ENCODE data around the gene MFRP.

The MFRP gene

DNA sequence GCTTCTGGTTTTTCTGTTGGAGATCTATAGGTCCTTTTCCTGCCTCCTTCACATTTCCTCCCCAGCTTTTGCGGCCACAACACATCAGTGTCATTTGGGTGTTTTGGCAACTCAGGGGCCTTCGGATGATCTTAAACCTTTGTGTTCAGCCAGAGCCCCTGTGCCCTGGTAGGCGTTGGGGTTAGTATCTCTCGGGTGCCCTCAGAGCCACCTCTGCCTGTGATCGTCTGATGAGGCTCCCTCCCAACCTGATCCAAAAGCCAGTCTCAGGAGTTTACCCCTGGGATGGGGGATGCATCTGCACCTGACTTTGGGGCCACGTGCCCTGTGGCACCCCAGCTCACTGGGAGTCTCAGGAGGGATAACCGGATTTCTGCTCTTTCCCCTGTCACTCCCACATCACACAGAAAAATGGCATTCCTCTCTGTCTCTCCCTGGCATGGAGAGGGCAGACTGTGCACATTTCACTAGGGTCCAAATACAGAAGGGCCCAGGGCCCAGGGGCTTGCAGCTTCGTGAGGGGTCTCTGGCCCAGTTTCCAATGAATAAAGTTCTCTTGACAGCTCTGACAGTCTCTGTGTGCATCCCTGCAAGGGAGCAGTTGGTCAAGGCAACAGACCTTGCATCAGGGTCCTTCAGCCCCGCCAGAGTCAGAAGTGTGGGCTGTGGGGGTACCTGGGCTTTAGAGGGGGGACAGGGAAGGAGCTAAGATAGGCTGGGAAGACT is 9.6 kb downstream of the MFRP start:
- no peak for DNase-seq

DNA sequence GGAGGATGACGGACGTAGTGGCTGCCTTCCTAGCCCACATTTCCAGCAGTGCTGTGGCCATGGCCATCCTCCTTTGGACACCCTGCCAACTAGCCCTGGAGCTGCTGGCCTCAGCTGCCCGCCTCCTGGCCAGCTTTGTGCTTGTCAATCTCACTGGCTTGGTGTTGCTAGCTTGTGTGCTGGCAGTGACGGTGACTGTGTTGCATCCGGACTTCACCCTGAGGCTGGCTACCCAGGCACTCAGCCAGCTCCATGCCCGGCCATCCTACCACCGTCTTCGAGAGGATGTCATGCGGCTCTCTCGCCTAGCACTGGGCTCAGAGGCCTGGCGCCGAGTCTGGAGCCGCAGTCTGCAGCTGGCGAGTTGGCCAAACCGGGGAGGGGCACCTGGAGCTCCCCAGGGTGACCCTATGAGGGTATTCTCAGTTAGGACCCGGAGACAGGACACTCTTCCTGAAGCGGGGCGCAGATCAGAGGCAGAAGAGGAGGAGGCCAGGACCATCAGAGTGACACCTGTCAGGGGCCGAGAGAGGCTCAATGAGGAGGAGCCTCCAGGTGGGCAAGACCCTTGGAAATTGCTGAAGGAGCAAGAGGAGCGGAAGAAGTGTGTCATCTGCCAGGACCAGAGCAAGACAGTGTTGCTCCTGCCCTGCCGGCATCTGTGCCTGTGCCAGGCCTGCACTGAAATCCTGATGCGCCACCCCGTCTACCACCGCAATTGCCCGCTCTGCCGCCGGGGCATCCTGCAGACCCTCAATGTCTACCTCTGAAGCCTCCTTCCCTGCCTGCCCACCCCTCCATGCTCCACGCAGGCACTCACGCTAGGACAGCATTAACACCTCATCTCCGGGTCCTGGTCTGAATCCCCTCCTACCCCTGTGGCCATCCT is 10.6 kb downstream of the MFRP start:
- DNase-seq: no peak

DNA sequence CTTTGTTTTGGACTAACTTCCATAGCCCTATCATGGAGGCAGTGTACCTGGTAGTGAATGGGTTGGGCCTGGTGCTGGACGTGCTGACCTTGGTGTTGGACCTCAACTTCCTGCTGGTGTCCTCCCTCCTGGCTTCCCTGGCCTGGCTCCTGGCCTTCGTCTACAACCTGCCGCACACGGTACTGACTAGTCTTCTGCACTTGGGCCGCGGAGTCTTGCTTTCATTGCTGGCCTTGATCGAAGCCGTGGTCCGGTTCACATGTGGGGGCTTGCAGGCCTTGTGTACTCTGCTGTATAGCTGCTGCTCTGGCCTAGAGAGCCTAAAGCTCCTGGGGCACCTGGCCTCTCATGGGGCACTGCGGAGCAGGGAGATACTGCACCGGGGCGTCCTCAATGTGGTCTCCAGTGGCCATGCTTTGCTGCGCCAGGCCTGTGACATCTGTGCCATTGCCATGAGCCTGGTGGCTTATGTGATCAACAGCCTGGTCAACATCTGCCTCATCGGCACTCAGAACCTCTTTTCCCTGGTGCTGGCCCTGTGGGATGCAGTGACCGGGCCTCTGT is 11.3 kb downstream of the MFRP start:
- no peak for DNase-seq

DNA sequence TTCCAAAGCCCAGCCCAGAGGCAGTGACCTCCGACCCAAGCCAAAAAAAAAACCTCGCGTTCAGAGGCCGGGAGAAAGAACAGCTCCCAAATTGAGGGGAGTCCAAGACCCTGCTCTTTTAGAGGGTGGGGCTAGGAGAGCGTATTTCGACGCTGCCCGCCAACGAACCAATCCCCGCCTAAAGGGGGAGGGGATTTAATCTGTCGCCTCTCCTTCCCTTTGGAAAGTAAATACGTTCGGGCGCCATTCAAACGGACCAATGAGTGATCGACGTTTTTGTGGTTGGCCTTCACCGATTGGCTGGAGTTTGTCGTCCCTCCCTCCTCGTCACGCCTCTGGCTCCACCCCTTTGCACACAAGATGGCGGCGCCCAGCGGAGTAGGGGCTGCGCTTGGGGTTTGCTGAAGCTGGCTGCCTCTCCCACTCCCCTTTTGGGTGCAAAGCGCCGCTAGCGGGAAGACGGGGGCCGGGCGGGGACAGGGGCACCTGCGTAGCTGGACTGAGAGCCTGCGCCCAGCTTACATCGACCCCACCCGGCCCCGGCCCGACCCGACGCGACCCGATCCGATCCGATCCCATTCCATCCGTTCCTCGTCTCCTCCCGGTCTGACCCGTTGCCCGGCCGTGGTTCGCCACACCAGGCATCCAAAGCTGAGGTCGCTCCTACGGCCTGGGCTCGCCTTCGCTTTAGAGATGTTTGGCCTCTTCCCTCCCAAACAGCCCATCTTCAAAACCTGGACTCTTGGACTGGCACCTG is 12.2 kb downstream of the MFRP start, which contains the start of gene RNF26:
Gene RNF26 (plus strand): TSS at position 354 of the 757 bp plus-strand sequence. CDS start 596 bp downstream, outside the sequence.
- peak; percentile 92 for DNase-seq

DNA sequence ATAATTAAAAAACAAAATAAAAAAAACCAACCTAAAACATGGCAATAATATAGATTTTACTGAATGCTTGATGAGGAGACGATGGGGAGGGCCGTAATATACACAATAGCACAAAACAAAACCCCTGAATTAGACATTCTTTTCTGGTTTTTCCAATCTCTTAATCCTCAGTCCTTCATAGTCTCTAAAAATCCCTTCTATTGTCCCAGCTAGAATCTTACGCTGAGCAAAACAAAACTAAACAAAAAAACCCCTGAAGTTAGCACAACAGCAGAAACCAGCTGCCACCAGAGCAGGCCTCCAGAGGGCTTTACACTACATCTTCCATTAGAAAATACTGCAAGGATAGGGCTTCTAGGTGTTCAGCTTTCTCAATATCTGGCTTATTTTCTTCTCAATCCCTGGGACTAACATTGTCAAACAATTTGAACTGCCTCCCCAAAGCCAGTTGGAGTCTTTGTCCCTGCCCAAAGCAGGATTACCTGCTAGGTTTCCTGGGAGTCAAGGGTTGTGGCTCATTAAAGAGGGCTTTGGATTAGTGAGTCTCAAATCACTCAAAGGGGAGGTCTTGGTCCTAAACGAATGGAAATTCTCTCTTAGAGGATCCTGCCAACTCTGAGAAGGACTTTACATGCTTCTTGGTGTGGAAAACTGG is 14.3 kb downstream of the MFRP start:
- DNase-seq: no peak

DNA sequence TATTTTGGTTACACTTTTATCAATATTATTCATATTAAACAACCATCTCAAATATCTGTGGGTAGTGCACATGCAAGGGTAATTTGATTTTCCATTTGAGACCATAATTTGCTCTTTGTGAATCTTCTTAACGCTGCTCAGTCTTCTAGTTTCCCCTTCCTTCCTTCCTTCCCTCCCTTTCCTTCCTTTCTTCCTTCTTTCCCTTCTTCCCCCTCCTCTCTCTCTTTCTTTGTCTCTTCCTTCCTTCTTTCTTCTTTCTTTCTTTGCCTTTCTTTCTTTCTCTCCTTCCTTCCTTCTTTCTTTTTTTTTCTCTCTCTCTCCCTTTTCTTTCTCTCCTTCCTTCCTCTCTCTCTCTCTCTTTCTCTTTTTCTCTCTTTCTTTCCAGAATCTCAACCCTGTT is 16.3 kb downstream of the MFRP start:
- no peak for DNase-seq

DNA sequence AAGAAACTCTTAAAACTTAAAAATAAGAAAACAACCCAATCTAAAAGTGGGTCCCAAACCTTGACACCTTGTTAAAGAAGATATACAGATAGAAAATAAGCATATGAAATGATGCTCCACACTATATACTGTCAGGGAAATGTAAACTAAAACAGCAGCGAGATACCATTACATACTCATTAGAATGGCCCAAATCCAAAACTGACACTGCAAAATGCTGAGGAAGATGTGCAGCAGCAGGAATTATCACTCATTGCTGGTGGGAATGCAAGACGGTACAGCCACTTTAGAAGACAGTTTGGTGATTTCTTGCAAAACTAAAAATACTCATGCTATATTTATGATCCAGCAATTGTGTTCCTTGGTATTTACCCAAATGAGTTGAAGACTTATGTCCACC is 17.2 kb downstream of the MFRP start:
- no peak for DNase-seq

DNA sequence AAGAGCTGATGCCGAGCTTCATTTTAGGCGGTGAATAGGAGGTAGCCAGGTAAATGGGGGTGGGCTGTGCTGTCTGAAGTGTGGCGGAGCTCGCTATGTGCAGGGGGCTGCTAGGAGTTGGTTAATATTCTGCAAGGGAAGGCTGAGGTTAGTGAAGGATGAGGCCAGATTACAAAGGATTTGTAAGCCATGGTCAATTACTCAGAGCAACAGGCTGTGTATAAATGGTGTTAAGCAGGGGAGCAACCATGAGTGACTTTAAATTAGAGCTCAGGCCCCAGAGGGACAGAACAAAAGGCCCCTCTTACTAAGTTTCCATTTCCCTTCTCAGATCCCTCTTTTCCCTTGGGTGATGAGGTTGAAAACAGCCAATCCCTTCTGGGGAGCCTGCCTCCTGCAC is 22.3 kb downstream of the MFRP start:
- DNase-seq: no peak

DNA sequence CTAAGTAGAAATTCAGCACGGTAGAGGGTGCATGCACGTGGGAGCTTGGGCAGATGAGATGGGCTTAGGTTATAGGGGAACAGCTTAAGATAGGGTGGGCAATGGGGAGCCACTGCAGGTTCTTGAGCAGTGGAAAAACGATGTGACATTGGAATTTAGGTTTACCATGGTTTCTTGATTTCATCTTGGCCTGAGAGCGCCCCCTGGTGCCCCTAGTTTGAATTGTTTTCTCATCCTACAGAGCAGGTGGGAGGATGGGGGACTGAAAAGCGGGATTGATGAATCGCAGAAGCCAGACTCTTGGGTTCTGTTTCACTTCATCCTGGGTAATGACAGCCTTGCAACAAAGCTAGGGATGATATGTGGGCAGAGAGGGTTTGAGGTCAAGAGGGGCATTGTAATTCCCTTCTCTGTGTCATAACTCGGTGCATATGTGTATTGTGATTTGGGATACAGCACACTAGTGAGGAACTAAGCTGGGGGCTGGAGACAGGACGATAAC is 22.9 kb downstream of the MFRP start:
- DNase-seq: peak; percentile 81

DNA sequence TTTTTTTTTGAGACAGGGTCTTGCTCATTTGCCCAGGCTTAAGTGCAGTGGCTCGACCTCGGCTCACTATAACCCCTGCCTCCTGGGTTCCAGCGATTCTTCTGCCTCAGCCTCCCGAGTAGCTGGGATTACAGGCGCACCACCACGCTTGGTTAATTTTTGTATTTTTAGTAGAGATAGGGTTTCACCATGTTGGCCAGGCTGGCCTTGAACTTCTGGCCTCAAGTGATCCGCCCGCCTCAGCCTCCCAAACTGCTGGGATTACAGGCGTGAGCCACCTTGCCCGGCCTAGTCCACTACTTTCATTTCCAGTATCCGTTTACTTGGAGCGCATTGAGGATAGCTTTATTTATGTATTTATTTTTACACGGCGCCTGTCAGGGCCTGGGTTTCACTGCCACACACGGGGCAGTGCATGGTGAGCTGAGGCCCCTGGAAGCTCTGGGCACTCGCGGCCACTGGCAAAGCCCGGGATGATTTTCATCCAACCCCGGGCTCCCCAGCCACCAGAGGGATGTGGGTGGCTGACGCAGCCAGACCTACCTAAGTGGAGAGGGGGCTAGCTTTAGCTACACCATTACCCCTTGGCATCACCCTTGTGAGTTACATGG is 23.5 kb downstream of the MFRP start:
- DNase-seq: no peak

DNA sequence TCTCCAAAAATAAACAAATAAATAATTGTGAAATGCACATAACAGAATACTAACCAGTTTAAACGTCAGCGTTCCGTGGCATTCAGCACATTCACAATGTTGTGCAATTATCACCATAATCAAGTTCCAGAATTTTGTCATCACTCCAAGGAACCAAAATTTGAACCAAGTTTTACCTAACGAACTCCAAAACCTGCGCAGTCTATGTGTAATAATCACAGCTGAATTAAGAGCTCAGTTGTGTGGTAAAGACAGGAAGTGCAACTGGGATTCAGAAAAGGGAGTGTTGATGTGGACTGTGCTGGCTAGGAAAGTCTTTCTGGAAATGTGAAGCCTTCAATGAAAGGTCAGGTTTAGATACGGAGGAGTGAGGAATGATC is 24.2 kb downstream of the MFRP start:
- no peak for DNase-seq

DNA sequence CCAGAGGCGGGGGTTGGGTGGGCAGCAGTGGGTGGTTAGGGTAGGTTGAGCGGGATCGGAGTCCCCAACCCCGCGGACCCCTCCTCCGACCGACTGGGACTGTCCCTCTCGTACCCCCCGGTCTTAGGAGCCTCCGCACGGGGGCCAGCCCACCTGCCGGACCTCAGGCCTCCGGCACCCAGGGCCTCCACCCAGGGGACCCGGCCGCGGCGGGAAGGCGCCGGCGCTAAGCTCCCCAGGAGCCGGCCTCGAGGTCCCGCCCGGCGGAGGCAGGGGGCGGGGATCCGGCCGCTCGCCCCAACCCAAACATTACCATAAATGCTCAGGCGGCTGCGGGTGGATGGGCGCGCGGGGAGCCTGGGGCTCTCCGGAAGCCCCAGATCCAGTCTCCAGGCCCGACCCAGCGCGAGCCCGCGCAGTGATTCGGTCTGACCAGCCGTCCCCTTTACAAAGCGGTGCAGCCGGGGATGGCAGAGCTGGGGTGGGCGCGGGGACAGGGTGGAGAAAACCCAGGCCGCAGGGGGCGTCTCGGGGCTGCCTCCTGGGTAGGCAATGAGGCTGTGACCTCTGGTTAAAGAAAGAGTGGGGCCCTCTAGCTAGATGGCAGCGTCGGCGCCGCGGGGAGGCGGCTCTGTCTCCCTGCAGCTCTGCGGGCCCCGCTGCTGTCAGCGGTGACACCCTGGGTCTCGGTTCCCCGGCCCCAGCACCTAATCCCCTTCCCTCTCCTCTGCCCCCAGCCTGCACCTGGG is 25.6 kb downstream of the MFRP start:
- peak; percentile 45 for DNase-seq

DNA sequence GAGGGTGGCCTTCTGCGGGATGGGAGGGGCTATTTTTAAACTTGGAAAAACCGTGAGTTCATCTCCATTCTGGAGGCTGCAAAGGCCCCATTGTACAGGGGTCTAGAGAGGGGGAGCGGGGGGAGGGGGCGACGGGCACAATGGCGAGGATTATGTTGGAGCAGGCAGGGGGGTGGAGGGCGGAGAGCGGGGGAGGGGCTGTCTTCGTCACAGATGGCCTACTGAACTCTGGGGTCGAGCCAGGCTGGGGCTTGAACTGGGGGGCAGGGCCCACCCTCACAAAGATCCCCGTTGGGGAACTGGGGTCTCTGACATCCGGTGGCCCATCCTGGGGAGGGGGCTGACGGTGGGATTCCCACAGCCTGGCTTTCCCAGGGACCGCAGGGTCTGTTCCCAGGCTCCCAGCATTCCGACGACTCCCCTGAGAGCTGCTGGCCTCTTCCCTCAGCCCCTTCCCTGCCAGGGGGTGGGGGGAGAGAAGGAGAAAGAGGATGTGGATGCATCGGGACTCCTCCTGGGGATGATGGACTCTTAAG is 26.2 kb downstream of the MFRP start:
- no peak for DNase-seq

DNA sequence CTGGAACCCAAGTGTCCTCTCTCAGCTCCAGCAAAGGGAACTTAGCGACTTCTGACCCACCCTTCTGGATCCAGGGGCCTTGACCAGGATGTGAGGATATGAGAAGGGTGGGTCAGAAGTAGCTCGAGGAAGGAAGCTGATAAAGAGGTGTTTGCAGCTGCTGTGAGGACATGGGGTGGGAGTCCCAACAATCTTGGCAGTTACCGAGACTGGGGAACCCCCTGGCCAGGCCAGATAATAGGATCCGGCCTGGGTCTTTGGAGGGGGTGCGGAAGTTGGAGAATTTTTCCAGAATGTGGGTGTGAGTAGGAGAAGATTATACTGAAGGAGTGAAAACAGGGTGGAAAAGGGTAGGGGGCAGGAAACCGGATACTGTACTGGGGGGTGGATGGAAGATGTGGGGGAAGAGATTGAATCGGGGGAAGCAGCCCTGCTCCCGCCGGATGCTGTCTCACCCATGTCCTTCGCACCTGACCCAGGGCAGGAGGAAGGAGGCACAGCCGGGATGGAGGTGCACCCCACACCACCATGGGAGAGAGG is 26.7 kb downstream of the MFRP start:
- no peak for DNase-seq

DNA sequence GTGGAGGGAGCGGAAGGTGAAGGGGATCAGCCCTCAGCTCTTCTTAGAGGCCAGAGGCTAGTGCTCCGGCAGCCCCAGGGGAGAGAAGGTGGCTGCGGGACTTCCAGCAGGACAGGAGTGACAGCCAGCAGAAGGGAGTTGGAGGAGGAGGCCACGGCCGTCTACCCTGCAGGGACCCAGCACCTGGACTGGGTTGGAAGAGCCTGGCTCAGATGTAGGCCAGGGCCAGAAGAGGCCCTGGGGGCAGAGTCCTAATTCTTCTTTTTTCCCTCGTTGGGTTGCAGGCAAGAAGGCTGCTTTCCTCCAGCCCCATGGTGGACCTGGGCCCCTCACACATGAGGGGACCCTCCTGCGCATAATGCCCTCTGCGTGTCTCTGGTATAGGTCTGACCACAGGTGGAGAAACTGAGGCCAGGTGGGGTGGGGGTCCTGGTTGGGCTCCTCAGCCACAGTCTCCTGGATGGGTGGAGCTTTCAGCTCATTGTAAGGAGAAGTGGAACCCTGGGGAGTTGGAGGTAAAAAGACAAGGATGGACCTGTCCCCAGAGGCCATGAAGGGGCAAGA is 27.3 kb downstream of the MFRP start:
- DNase-seq: no peak

DNA sequence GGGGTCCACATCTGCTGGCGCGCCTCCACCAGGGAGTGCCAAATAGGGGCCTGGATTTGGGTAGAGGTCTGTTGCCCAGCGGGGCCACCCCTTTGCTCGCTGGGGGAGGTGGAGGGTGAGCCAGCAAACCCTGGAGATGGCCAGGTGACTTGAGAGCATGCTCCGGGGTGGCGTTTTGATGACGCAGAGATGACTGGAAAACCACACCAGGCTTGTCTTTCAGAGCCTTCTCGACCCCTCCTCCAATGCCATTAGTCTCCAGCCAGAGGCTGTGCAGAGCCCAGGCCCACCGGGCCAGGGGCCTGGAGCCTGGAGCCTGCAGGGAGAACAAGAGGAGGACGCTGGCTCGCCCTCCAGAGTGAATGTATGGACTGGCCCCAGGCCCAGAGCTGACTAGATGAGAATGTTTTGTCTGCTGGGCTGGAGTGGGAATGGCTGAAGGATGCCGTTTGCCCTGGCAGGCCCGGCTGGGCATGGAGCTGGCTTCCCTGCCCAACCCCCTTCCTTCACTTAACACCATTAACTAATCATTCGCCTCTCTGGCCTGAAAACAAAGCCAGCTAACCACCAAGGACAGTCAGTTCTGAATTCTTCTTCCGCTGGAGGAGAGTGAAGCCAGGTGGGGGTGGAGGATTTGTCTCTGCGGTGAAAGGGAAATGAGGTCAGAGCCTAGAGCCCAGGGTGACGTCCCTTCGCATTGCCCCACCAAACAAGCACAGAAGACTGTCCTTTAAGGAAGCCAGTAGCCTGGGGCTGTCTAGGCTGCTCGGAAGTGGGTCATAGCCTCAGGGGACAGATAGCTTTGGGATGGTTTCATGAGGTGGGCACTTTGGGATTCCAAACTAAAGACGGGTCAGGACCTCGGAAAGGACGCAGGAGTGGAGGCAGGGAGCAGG is 28.0 kb downstream of the MFRP start:
- DNase-seq: no peak

DNA sequence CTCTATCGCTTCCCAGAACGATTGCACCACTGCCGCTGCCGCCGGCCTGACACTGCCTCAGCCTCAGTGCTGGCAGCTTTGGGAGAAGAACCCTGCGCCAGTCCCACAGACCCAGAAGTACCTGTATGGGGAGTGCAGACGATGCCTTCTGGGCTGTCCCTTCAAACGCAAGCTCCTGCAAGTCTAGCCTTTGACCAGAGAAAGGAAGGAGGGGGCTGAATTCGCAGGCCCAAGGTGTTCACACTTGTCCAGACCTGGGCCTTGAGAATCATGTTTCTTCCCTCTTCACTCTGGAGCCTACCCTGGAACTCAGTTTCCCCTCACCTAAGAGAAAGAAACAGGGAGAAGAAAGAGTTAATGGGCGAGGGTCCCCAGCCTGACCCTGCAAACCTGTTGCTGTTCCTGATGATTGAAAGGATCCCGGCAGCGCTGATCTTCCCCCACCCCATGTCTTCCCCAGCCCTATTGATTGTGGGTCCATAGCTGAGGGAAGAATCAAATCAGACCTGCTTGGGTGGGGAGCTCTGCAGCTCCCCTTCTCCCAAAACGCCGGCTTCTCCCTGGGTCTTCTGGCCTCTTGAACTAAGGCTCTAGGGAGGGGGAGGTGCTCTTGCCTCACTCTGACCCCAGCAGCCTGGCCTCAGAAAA is 28.8 kb downstream of the MFRP start:
- DNase-seq: no peak

DNA sequence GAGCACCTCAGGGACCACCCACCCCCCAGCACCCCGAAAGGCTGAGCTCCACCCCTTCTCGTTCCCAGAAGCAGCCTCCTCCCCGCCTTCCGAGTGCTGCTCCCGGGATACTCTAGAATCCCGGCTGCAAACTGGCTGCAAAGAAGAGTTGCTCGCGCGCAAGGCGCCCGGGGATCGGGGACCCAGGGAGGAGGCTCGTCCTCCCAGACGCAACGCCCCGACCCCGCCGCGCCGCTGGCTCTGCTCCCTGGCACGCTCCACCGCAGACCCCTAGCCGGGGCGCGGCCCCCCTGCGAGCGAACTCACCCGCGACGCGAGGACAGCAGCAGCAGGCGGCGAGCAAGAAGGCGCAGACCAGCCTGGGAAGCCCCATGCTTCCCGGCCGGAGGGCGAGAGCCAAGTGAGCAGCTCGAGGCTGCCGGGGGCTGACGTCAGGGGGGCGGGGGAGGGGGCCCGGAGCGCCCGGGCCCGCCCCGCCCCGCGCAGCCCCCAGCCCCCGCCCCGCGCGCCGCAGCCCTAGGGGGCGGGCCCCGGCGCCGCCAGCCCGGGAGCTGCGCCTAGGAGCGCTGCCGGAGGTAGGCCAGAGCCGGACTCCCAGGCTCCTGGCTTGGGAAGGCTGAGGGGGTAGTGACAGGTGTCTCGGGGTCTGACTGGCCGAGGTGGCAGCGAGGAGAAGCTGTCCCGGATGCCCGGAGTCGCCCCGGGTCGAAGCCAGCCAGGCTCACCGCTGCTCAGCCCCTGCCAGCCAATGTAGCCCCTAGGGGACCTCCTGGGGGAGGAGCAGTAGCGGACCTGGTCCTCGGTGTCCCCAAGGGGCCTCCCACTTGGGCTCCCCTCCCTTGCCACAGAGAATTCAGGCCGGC is 29.5 kb downstream of the MFRP start, which contains the start of gene MCAM:
Gene MCAM (minus strand): TSS at position 402 of the 863 bp plus-strand sequence. CDS start 29 bp downstream, at position 373.
- DNase-seq: no peak
